Osteoblast (primary cell): ENCODE measurements around the gene HS1BP3. TPM values are rescaled to one million over a fixed set of nuclear protein-coding genes. Genes with fewer than 3 reads are reported as not detected.

Experiments used
- DNase-seq: peaks from one replicate; pipeline ENCODE4 v3.0.0; 2011; ENCODE audit warnings: low spot score, mixed read lengths; ENCODE audit not compliant: insufficient read length; ENCODE audit errors: missing footprints
- H2AFZ ChIP-seq: 2 replicates; pipeline ENCODE4 v1.6.0; 2011; ENCODE audit warnings: mild to moderate bottlenecking, low read length
- H3K27ac ChIP-seq: 2 replicates; pipeline ENCODE4 v1.5.1; 2011; ENCODE audit warnings: mild to moderate bottlenecking, low read depth, low read length, moderate library complexity
- H3K27me3 ChIP-seq: 2 replicates; pipeline ENCODE4 v1.6.0; 2012; ENCODE audit warnings: mild to moderate bottlenecking, control low read depth, inconsistent platforms, low read length, moderate library complexity; ENCODE audit not compliant: insufficient read depth
- H3K36me3 ChIP-seq: 2 replicates; pipeline ENCODE4 v1.5.1; 2011; ENCODE audit warnings: mild to moderate bottlenecking, low read length, control low read depth, moderate library complexity; ENCODE audit not compliant: insufficient read depth
- H3K4me1 ChIP-seq: 2 replicates; pipeline ENCODE4 v1.5.1; 2011; ENCODE audit warnings: mild to moderate bottlenecking, low read length, control low read depth, moderate library complexity; ENCODE audit not compliant: insufficient read depth
- H3K4me2 ChIP-seq: 2 replicates; pipeline ENCODE4 v1.6.0; 2011; ENCODE audit warnings: mild to moderate bottlenecking, low read length; ENCODE audit not compliant: insufficient read depth
- H3K4me3 ChIP-seq: fragments of 200-600 bp; sonication (generic); 3 replicates; pipeline ENCODE4 v1.5.1; 2012; ENCODE audit warnings: mild to moderate bottlenecking, low read length, inconsistent platforms; ENCODE audit not compliant: insufficient read depth
- H3K79me2 ChIP-seq: 2 replicates; pipeline ENCODE4 v1.6.0; 2012; ENCODE audit warnings: mild to moderate bottlenecking, low read length, control low read depth, inconsistent platforms; ENCODE audit not compliant: insufficient read depth
- H3K9me3 ChIP-seq: 2 replicates; pipeline ENCODE4 v1.5.1; 2011; ENCODE audit warnings: low read depth, low read length, control low read depth
- H4K20me1 ChIP-seq: 2 replicates; pipeline ENCODE4 v1.6.0; 2012; ENCODE audit warnings: mild to moderate bottlenecking, low read length, control low read depth; ENCODE audit not compliant: insufficient read depth
- CTCF ChIP-seq: IDR thresholded peaks from 2 replicates; pipeline ENCODE4 v1.5.1; 2011; ENCODE audit warnings: mild to moderate bottlenecking, low read depth, low read length, moderate library complexity; ENCODE audit errors: extremely low read depth
- total RNA-seq: library from RNA; depleted of rRNA; stranded (reverse); fragments of >200 nt; gene quantifications from 2 replicates; pipeline ENCODE4 v1.2.3, GENCODE V29; 2012

HS1BP3 gene
- total RNA-seq, 1 donor: 47.8 TPM

- no peak overlapping the region for H3K4me2 ChIP-seq
- H4K20me1 ChIP-seq: no peaks in the 10 kb centered on the region
- H3K27ac ChIP-seq: no peak overlapping the region
- TF ChIP-seq CTCF: no peak
- no peaks in the 10 kb centered on the region for H3K79me2 ChIP-seq
- no peak overlapping the region for H3K4me3 ChIP-seq
- H3K27me3 ChIP-seq: no peaks in the 10 kb centered on the region
- peak; percentile 10 for DNase-seq
- H3K36me3 ChIP-seq: no peaks in the 10 kb centered on the region
- no peak overlapping the region for H2AFZ ChIP-seq
- no peaks in the 10 kb centered on the region for H3K4me1 ChIP-seq
- H3K9me3 ChIP-seq: no peaks in the 10 kb centered on the region
These were observed 24.0 kb downstream of the HS1BP3 start for GRCh38 chr2:20626698-20627513.

GRCh38 chr2:20626392-20626697 is 24.6 kb downstream of the HS1BP3 start:
- H3K4me3 ChIP-seq: no peak overlapping the region
- no peak overlapping the region for H3K4me2 ChIP-seq
- no peaks in the 10 kb centered on the region for H3K79me2 ChIP-seq
- no peaks in the 10 kb centered on the region for H3K4me1 ChIP-seq
- no peaks in the 10 kb centered on the region for H3K9me3 ChIP-seq
- H4K20me1 ChIP-seq: no peaks in the 10 kb centered on the region
- H3K27ac ChIP-seq: no peak overlapping the region
- H3K36me3 ChIP-seq: no peaks in the 10 kb centered on the region
- no peak for TF ChIP-seq CTCF
- H3K27me3 ChIP-seq: no peaks in the 10 kb centered on the region
- no peak for DNase-seq
- no peak overlapping the region for H2AFZ ChIP-seq

GRCh38 chr2:20625491-20626391 is 25.2 kb downstream of the HS1BP3 start:
- Histone ChIP-seq H3K79me2 (no peaks in the 10 kb centered on the region), H3K9me3 (no peaks in the 10 kb centered on the region), H3K27ac (no peak overlapping the region), H3K4me1 (no peaks in the 10 kb centered on the region), H4K20me1 (no peaks in the 10 kb centered on the region), H3K27me3 (no peaks in the 10 kb centered on the region), H2AFZ (no peak overlapping the region), H3K4me2 (no peak overlapping the region), H3K36me3 (no peaks in the 10 kb centered on the region), H3K4me3 (no peak overlapping the region)
- no peak for TF ChIP-seq CTCF
- DNase-seq: peak; percentile 90

DNA sequence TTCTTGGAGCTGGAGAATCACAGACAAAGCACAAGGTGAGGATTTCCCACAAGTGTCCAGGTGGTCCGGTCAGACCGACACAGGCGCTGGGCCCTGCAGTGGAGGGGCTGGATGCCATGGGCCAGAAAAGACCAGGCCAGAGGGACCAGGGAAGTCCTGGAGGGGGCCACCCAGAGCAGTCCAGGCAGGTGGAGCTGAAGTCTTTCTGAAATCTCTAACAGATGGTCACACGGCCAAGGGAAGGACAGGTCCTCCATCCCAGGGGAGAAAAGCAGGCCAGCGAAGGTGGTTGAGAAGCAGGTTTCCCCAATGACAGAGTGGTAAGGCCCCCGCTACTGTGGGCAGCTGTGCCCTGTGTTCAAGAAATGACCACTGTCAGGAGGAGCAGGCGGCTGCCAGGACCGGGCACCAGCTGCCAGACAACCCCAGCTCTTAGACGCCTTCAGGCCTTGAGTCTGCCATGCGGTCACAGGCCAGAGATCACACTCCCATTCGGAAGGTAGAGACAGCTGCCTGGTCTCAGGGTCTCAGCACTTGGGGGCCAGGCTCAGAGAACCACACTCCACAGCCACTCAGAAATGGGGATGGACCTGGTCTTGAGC is 25.9 kb downstream of the HS1BP3 start:
- Histone ChIP-seq H3K4me2 (no peak overlapping the region), H3K4me3 (no peak overlapping the region), H3K79me2 (no peaks in the 10 kb centered on the region), H3K36me3 (no peaks in the 10 kb centered on the region), H3K27ac (no peak overlapping the region), H3K4me1 (no peaks in the 10 kb centered on the region), H3K9me3 (no peaks in the 10 kb centered on the region), H3K27me3 (no peaks in the 10 kb centered on the region), H4K20me1 (no peaks in the 10 kb centered on the region), H2AFZ (no peak overlapping the region)
- no peak for TF ChIP-seq CTCF
- DNase-seq: peak; percentile 23
